ENCODE data around the gene MMUT. TPM values are rescaled to one million over a fixed set of nuclear protein-coding genes. Genes with fewer than 3 reads are reported as not detected.

Gene MMUT
- total and polyA plus RNA-seq, 4 experiments from 2014 or later = 9.1 to 15.4 (median 14.0) TPM

DNA sequence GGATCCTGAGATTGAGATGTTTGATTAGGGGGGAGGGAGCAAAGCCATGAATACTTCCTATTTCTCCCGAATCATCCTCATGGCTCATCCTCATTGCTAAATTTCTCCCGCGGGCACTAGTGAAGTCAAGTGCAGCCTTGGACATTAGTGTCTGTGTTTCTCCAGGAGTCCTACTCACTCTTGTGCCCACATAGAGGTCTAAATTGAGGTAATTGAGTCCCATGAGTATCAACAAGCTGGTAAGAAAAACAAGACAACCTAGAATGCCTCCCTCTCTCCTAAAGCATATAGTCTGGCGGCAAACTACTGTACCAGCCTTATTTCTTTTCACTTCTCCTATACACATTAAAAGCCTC is 537 bp upstream of the MMUT start:
- Mint-ChIP-seq H3K9me3 (no peaks in the 10 kb centered on the region), H3K4me1 (peaks cover 25 to 60% (median 42%) of the 10 kb centered on the region in 4 donors), H3K36me3 (peaks cover 6 to 23% of the 10 kb centered on the region in 2 donors), H3K27ac (peak overlapping the region; percentile 87 to 99 (median 98)), H3K4me3 (peak overlapping the region; percentile 94 to 99 (median 98)), H3K27me3 (no peaks in the 10 kb centered on the region)
- Histone ChIP-seq H3K4me3 (ENCODE audit: low read length in 2 of 2) (peak overlapping the region; percentile 68 to 91), H3K27me3 (ENCODE audit: insufficient read depth, low read length) (no peaks in the 10 kb centered on the region), H3K4me1 (ENCODE audit: insufficient read depth, low read length) (peaks cover 26% of the 10 kb centered on the region), H3K9me3 (ENCODE audit: control insufficient read depth in 1 of 2, low read length in 2 of 2) (no peaks in the 10 kb centered on the region), H3K36me3 (ENCODE audit: insufficient read depth, low read length) (no peaks in the 10 kb centered on the region), H3K27ac (ENCODE audit: low read depth, low read length) (peak overlapping the region; percentile 76)
- no peak for DNase-seq
- ChIA-PET CTCF (ENCODE audit: partially characterized antibody) (no interaction called here), POLR2A (ENCODE audit: partially characterized antibody) (no interaction called here)
- intact Hi-C loops (cut with micrococcal nuclease) = loop anchor here (2.0 kb wide), 1 partner anchor 1987 kb away; the partner anchor contains the start of gene CD2AP

DNA sequence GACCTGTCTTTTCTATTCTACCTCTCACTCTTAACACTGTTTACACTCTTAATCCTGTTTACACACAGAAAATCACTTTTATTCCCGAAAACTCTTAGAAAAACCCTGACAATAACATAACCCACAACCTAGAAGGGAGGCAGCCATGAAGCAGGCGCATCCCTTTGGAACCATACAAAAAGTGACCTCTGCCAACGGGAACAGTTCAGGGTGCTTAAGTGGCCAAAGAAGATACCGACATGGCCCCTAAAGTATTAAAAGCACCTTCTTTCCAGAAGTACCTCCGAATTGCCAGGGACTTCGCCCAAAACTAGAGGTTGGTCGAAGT is 490 bp downstream of the MMUT start:
- peak overlapping the region; percentile 76 for H3K27ac ChIP-seq (ENCODE audit: low read depth, low read length)
- Mint-ChIP-seq H3K9me3 (no peaks in the 10 kb centered on the region), H3K4me3 (peak overlapping the region; percentile 94 to 99 (median 98)), H3K36me3 (peaks cover 11 to 29% of the 10 kb centered on the region in 2 donors), H3K4me1 (peaks cover 23 to 60% (median 39%) of the 10 kb centered on the region in 4 donors), H3K27me3 (no peaks in the 10 kb centered on the region), H3K27ac (peak overlapping the region; percentile 87 to 99 (median 98))
- peaks cover 26% of the 10 kb centered on the region for H3K4me1 ChIP-seq (ENCODE audit: insufficient read depth, low read length)
- CTCF ChIA-PET (ENCODE audit: partially characterized antibody) = interaction anchor here (1.0 kb wide), 1 partner anchor 9 kb away, joined by 3 read pairs; no protein-coding TSS in a partner anchor
- DNase-seq = no peak
- H3K4me3 ChIP-seq (ENCODE audit: low read length in 2 of 2) = peak overlapping the region; percentile 68 to 91
- H3K9me3 ChIP-seq (ENCODE audit: control insufficient read depth in 1 of 2, low read length in 2 of 2) = no peaks in the 10 kb centered on the region
- intact Hi-C loops (cut with micrococcal nuclease) = loop anchor here (2.0 kb wide), 1 partner anchor 1986 kb away; the partner anchor contains the start of gene CD2AP
- POLR2A ChIA-PET (ENCODE audit: partially characterized antibody) = interaction anchor here (0.8 kb wide), 1 partner anchor 1985 kb away, joined by 3 read pairs; no protein-coding TSS in a partner anchor
- H3K27me3 ChIP-seq (ENCODE audit: insufficient read depth, low read length) = no peaks in the 10 kb centered on the region
- no peaks in the 10 kb centered on the region for H3K36me3 ChIP-seq (ENCODE audit: insufficient read depth, low read length)

DNA sequence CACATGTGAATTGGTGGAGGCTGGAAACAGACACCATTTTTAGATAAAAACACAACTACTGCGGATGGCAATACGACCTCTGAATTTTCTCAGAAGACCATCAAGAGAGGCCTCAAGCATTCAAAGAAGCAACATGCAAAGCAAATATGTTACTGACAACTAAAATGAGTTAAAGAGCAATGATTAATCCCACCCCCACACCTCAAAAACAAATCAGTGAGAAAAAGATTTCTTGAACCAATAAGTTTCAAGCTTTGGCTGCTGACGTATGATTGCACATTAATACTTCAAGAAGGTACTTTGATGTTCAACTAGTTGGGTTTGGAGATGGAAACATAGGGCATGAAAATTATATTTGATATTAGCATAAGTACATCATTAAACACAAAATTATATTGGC is 982 bp downstream of the MMUT start:
- peak overlapping the region; percentile 68 to 91 for H3K4me3 ChIP-seq (ENCODE audit: low read length in 2 of 2)
- H3K27ac ChIP-seq (ENCODE audit: low read depth, low read length) = peak overlapping the region; percentile 76
- ChIA-PET POLR2A (ENCODE audit: partially characterized antibody) (interaction anchor here (0.8 kb wide), 1 partner anchor 1984 kb away, joined by 3 read pairs; no protein-coding TSS in a partner anchor), CTCF (ENCODE audit: partially characterized antibody) (interaction anchor here (1.0 kb wide), 1 partner anchor 9 kb away, joined by 3 read pairs; no protein-coding TSS in a partner anchor)
- intact Hi-C loops (cut with micrococcal nuclease) = loop anchor here (2.0 kb wide), 1 partner anchor 1985 kb away; the partner anchor contains the start of gene CD2AP
- no peaks in the 10 kb centered on the region for H3K27me3 ChIP-seq (ENCODE audit: insufficient read depth, low read length)
- peak in 3 of 5 donors; percentile 9 to 19 (median 12) for DNase-seq
- peak overlapping the region; percentile 94 to 99 (median 98) for H3K4me3 Mint-ChIP-seq
- H3K36me3 ChIP-seq (ENCODE audit: insufficient read depth, low read length) = no peaks in the 10 kb centered on the region
- no peaks in the 10 kb centered on the region for H3K27me3 Mint-ChIP-seq
- H3K36me3 Mint-ChIP-seq = peaks cover 15 to 33% of the 10 kb centered on the region in 2 donors
- no peaks in the 10 kb centered on the region for H3K9me3 Mint-ChIP-seq
- H3K4me1 ChIP-seq (ENCODE audit: insufficient read depth, low read length) = peaks cover 26% of the 10 kb centered on the region
- H3K4me1 Mint-ChIP-seq = peaks cover 23 to 60% (median 38%) of the 10 kb centered on the region in 4 donors
- H3K9me3 ChIP-seq (ENCODE audit: control insufficient read depth in 1 of 2, low read length in 2 of 2) = no peaks in the 10 kb centered on the region
- H3K27ac Mint-ChIP-seq = peak overlapping the region; percentile 87 to 99 (median 96)

DNA sequence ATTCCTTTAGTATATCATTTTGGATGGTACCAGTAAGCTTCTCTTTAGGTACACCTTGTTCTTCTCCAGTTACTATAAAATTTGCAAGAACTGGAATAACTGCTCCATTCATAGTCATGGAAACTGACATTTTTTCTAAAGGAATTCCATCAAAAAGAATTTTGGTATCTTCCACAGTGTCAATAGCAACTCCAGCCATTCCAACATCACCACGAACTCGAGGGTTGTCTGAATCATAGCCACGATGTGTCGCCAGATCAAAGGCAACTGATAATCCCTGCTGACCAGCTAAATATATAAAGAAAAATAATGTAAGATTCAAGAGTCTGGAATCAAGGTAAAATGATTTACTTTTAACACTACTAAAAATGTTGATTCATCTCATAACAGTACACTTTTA is 5.3 kb downstream of the MMUT start:
- ChIA-PET POLR2A (ENCODE audit: partially characterized antibody) (no interaction called here), CTCF (ENCODE audit: partially characterized antibody) (no interaction called here)
- Mint-ChIP-seq H3K27me3 (no peaks in the 10 kb centered on the region), H3K4me1 (peaks cover 10 to 39% (median 22%) of the 10 kb centered on the region in 4 donors), H3K4me3 (no peak overlapping the region), H3K36me3 (peaks cover 20 to 41% of the 10 kb centered on the region in 2 donors), H3K27ac (no peak overlapping the region), H3K9me3 (no peaks in the 10 kb centered on the region)
- intact Hi-C loops (cut with micrococcal nuclease) = no loop called here
- no peak overlapping the region for H3K4me3 ChIP-seq (ENCODE audit: low read length in 2 of 2)
- no peaks in the 10 kb centered on the region for H3K9me3 ChIP-seq (ENCODE audit: control insufficient read depth in 1 of 2, low read length in 2 of 2)
- H3K27me3 ChIP-seq (ENCODE audit: insufficient read depth, low read length) = no peaks in the 10 kb centered on the region
- no peak overlapping the region for H3K27ac ChIP-seq (ENCODE audit: low read depth, low read length)
- DNase-seq = no peak
- peaks cover 18% of the 10 kb centered on the region for H3K4me1 ChIP-seq (ENCODE audit: insufficient read depth, low read length)
- no peaks in the 10 kb centered on the region for H3K36me3 ChIP-seq (ENCODE audit: insufficient read depth, low read length)

DNA sequence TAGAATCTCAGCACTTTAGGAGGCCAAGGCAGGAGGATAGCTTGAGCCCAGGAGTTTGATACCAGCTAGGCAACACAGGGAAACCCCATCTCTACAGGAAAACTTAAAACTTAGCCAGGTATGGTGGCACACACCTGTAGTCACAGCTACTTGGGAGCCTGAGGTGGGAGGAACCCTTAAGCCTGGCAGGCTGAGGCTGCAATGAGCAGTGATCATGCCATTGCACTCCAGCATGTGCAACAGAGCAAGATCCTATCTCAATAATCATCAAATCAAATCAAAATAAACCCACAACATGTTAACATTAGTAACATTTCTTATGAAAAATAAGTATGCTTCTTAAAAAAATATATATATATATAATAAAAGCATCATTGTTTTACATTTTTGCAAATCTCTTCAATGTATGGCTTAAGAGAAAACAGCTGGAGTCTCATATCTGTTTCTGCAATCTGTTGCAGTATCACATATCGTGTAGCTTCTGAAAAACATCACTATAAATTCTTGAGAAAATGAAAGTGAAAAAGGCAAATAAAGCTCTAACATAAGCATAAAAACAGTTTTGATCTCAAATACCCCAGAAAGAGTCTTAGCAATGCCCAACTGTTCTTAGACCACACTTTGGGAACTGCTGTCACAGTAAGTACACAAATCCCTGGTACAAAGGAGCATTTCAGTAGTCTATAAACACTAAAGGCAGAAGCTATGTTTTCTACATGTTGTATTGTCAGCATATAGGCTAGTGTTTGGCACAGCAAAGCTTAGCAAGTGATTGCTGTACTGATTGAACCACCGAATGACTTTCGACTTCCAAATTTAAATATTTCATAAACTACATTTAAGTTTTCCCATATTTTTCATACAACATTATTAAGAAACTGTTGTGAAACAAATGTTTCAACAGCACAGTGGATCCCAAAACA is 8.0 kb downstream of the MMUT start:
- no peak for DNase-seq
- Histone ChIP-seq H3K9me3 (ENCODE audit: control insufficient read depth in 1 of 2, low read length in 2 of 2) (no peaks in the 10 kb centered on the region), H3K4me1 (ENCODE audit: insufficient read depth, low read length) (no peaks in the 10 kb centered on the region), H3K36me3 (ENCODE audit: insufficient read depth, low read length) (no peaks in the 10 kb centered on the region), H3K27ac (ENCODE audit: low read depth, low read length) (no peak overlapping the region), H3K27me3 (ENCODE audit: insufficient read depth, low read length) (no peaks in the 10 kb centered on the region), H3K4me3 (ENCODE audit: low read length in 2 of 2) (no peak overlapping the region)
- intact Hi-C loops (cut with micrococcal nuclease) = no loop called here
- no peak overlapping the region for H3K4me3 Mint-ChIP-seq
- no peaks in the 10 kb centered on the region for H3K27me3 Mint-ChIP-seq
- H3K27ac Mint-ChIP-seq = peak overlapping the region in 3 of 7 donors; percentile 22 to 53 (median 43)
- H3K9me3 Mint-ChIP-seq = no peaks in the 10 kb centered on the region
- peaks cover 30 to 51% of the 10 kb centered on the region in 2 donors for H3K36me3 Mint-ChIP-seq
- H3K4me1 Mint-ChIP-seq = peaks cover 0 to 14% (median 9%) of the 10 kb centered on the region in 4 donors
- ChIA-PET CTCF (ENCODE audit: partially characterized antibody) (interaction anchor here (1.2 kb wide), 1 partner anchor 9 kb away, joined by 3 read pairs; no protein-coding TSS in a partner anchor), POLR2A (ENCODE audit: partially characterized antibody) (no interaction called here)

DNA sequence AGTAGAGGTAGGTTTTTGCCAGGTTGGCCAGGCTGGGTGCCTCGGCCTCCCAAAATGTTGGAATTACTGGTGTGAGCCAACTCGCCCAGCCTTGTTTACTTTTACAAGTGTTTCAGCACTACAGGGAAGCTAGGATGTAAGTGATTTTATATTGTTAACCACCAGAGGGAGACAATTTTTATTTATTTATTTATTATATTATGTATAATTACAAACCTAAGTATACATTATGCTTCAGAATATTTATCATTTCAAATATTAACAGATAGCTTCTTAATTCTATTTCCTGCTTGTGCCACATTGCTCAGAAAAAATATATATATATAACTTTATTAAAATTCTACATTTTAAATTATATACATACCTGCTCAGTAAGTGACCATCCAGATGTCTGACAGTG is 9.8 kb downstream of the MMUT start:
- POLR2A ChIA-PET (ENCODE audit: partially characterized antibody) = no interaction called here
- DNase-seq = peak in 1 of 5 donors; percentile 0

DNA sequence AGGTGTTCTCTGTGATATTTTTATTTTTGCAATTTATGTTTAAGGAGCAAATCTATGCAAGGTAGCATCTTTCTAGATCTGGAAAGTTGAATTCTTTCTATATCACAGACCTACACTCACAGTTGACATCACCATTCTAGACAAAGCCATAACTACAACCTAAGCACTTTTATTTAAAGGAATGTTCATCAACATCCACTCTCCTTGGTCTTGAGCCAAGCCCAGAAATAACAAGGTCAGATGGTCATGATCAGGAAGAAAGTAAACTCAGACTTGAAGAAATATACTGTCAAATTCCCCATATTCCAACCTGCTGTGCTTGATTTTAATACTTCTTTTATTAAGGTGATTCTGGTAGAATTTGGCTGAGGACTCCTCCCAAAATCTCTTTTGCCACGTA is 32.2 kb downstream of the MMUT start:
- Histone ChIP-seq H3K4me1 (ENCODE audit: insufficient read depth, low read length) (no peaks in the 10 kb centered on the region), H3K27ac (ENCODE audit: low read depth, low read length) (no peak overlapping the region), H3K27me3 (ENCODE audit: insufficient read depth, low read length) (no peaks in the 10 kb centered on the region), H3K9me3 (ENCODE audit: control insufficient read depth in 1 of 2, low read length in 2 of 2) (no peaks in the 10 kb centered on the region), H3K4me3 (ENCODE audit: low read length in 2 of 2) (no peak overlapping the region), H3K36me3 (ENCODE audit: insufficient read depth, low read length) (peaks cover 27% of the 10 kb centered on the region)
- CTCF ChIA-PET (ENCODE audit: partially characterized antibody) = no interaction called here
- peaks cover 0 to 1% of the 10 kb centered on the region in 2 donors for H3K27me3 Mint-ChIP-seq
- H3K4me3 Mint-ChIP-seq = no peak overlapping the region
- no peaks in the 10 kb centered on the region for H3K4me1 Mint-ChIP-seq
- H3K9me3 Mint-ChIP-seq = peaks cover 0 to 2% (median 0%) of the 10 kb centered on the region in 8 donors
- POLR2A ChIA-PET (ENCODE audit: partially characterized antibody) = no interaction called here
- no peak for DNase-seq
- H3K36me3 Mint-ChIP-seq = peaks cover 51 to 55% of the 10 kb centered on the region in 2 donors
- intact Hi-C loops (cut with micrococcal nuclease) = no loop called here
- no peak overlapping the region for H3K27ac Mint-ChIP-seq

More for the DNA sequence above, 9.8 kb downstream of the MMUT start:
- intact Hi-C loops (cut with micrococcal nuclease) = no loop called here
- Mint-ChIP-seq H3K27me3 (no peaks in the 10 kb centered on the region), H3K9me3 (no peaks in the 10 kb centered on the region), H3K36me3 (peaks cover 29 to 52% of the 10 kb centered on the region in 2 donors), H3K27ac (no peak overlapping the region), H3K4me3 (no peak overlapping the region), H3K4me1 (peaks cover 0 to 4% (median 0%) of the 10 kb centered on the region in 4 donors)
- Histone ChIP-seq H3K4me1 (ENCODE audit: insufficient read depth, low read length) (no peaks in the 10 kb centered on the region), H3K4me3 (ENCODE audit: low read length in 2 of 2) (no peak overlapping the region), H3K9me3 (ENCODE audit: control insufficient read depth in 1 of 2, low read length in 2 of 2) (no peaks in the 10 kb centered on the region), H3K27ac (ENCODE audit: low read depth, low read length) (no peak overlapping the region), H3K27me3 (ENCODE audit: insufficient read depth, low read length) (no peaks in the 10 kb centered on the region), H3K36me3 (ENCODE audit: insufficient read depth, low read length) (peaks cover 5% of the 10 kb centered on the region)
- CTCF ChIA-PET (ENCODE audit: partially characterized antibody) = interaction anchor here (0.7 to 2.3 kb wide), 4 partner anchors 9 to 79 kb away, joined by 3 to 5 read pairs (median 4); no protein-coding TSS in a partner anchor

Measured in CD4-positive, alpha-beta memory T cell (primary cell).